Lung (tissue), 12 donors: ENCODE results near the gene CEP57L1. TPM values are rescaled to one million over a fixed set of nuclear protein-coding genes. Genes with fewer than 3 reads are reported as not detected.
"Not testable (repeated sequence)": the region's sequence is repeated elsewhere in the genome, so short reads cannot be mapped to it uniquely, and the experiment has no call there.

Experiments
- ATAC-seq: fragments of 200-7000 bp; cut with Tn5 transposase; one replicate; pipeline ENCODE4 v1.9.1; 2020; ENCODE audit warnings: moderate number of reproducible peaks; ENCODE audit not compliant: insufficient read depth, low FRiP score
- DNase-seq, 3 donors: peaks; one replicate each; pipeline ENCODE4 v3.0.0-alpha.2; 2013 to 2017
- H3K27ac ChIP-seq, 2 donors: one replicate each; pipeline ENCODE4 v1.5.1; 2013; ENCODE audit warnings: mild to moderate bottlenecking in 2 of 2, moderate library complexity in 2 of 2, control low read depth in 1 of 2, inconsistent platforms in 1 of 2, low read depth in 1 of 2, low read length in 1 of 2
- H3K27me3 ChIP-seq, 3 donors: one replicate each; pipeline ENCODE4 v1.5.1; 2013; ENCODE audit warnings: low read length in 2 of 3; ENCODE audit not compliant: control insufficient read depth in 3 of 3, insufficient read depth in 3 of 3
- H3K36me3 ChIP-seq, 4 donors: one replicate each; pipeline ENCODE4 v1.5.1; 2013; ENCODE audit warnings: low read length in 4 of 4, mild to moderate bottlenecking in 1 of 4, moderate library complexity in 1 of 4; ENCODE audit not compliant: control insufficient read depth in 4 of 4, insufficient read depth in 4 of 4
- H3K4me1 ChIP-seq, 5 donors: one replicate each; pipeline ENCODE4 v1.5.1; 2013; ENCODE audit warnings: low read length in 5 of 5, mild to moderate bottlenecking in 2 of 5, moderate library complexity in 1 of 5; ENCODE audit not compliant: control insufficient read depth in 5 of 5, insufficient read depth in 5 of 5
- H3K4me3 ChIP-seq: one replicate; pipeline ENCODE4 v1.5.1; 2013; ENCODE audit warnings: mild to moderate bottlenecking, control low read depth, moderate library complexity
- H3K9ac ChIP-seq, 2 donors: one replicate each; pipeline ENCODE4 v1.5.1; 2013; ENCODE audit warnings: low read length in 2 of 2, control low read depth in 1 of 2; ENCODE audit not compliant: insufficient read depth in 1 of 2
- H3K9me3 ChIP-seq, 4 donors: one replicate each; pipeline ENCODE4 v1.5.1; 2013; ENCODE audit warnings: low read length in 3 of 4, mild to moderate bottlenecking in 1 of 4, moderate library complexity in 1 of 4; ENCODE audit not compliant: control insufficient read depth in 4 of 4, insufficient read depth in 3 of 4
- CTCF ChIP-seq: IDR thresholded peaks from 2 replicates; pipeline ENCODE4 v1.5.1; 2012; ENCODE audit warnings: mild to moderate bottlenecking; ENCODE audit errors: control extremely low read depth, extremely low read depth
- WGBS, 2 donors: extraction: QIAGEN DNeasy Blood & Tissue Kit; methylation state at CpG; one replicate each; pipeline ENCODE4 v1.1.7; 2013; 5-methylcytosine and 5-hydroxymethylcytosine counted together
- polyA plus RNA-seq, 2 donors: library from polyadenylated mRNA; stranded (reverse); fragments of 200-250 nt; gene quantifications; one replicate each; pipeline ENCODE4 v1.2.1, GENCODE V29; 2013
- total RNA-seq, 2 donors: library from RNA; depleted of rRNA in 1 of 2; stranded (reverse); fragments of >200 nt in 1 of 2; gene quantifications; one replicate each; pipeline ENCODE4 v1.2.1, GENCODE V29; 2014 to 2021
- donor health status: control.
- donor health status: control.
- donor health status: Bipolar disorder and iron deficiency.
- donor health status: healthy.
- donor health status: DM: yes; HTN: yes; CAD: no.

Gene CEP57L1
- total and polyA plus RNA-seq, 4 donors = 4.8 to 44.3 (median 8.2) TPM

- peaks cover 2 to 41% (median 11%) of the 10 kb centered on the region in 5 donors for H3K4me1 ChIP-seq
- TF ChIP-seq CTCF = no peak
- H3K9me3 ChIP-seq = no peaks in the 10 kb centered on the region
- H3K4me3 ChIP-seq = no peak overlapping the region
- no peaks in the 10 kb centered on the region for H3K27me3 ChIP-seq
- ATAC-seq (no peak), DNase-seq (peak in 1 of 3 donors; percentile 35)
- H3K36me3 ChIP-seq = no peaks in the 10 kb centered on the region
- H3K27ac ChIP-seq = no peak overlapping the region
- no peak overlapping the region for H3K9ac ChIP-seq
These were observed 26.1 kb downstream of the CEP57L1 start for GRCh38 chr6:109121411-109121810.

DNA sequence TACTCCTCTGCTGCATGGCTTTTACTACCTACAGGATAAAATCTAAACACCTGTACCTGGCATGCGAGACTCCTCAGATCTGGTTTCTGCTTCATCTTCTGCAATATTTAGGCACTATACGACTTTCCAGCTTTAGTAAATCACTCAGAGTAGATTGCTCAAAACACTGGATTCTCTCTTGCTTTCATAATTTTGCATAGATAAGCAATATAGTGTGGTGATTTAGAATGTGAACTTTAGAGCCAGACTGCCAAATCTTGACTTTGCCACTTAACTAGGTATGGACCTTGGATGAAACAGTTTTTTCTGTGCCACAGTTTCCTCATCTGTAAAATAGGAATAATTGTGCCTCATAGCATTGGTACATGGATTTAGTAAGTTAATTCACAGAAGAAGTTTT, 28.9 kb downstream of the CEP57L1 start:
- Histone ChIP-seq H3K27me3 (no peaks in the 10 kb centered on the region), H3K27ac (no peak overlapping the region), H3K9ac (no peak overlapping the region), H3K4me3 (no peak overlapping the region), H3K4me1 (peaks cover 0 to 32% (median 5%) of the 10 kb centered on the region in 5 donors), H3K9me3 (no peaks in the 10 kb centered on the region), H3K36me3 (no peaks in the 10 kb centered on the region)
- DNase-seq (no peak), ATAC-seq (no peak)
- 91 to 92% methylated on average over 2 of the region's 2 CpGs for WGBS, 2 donors
- TF ChIP-seq CTCF = no peak

DNA sequence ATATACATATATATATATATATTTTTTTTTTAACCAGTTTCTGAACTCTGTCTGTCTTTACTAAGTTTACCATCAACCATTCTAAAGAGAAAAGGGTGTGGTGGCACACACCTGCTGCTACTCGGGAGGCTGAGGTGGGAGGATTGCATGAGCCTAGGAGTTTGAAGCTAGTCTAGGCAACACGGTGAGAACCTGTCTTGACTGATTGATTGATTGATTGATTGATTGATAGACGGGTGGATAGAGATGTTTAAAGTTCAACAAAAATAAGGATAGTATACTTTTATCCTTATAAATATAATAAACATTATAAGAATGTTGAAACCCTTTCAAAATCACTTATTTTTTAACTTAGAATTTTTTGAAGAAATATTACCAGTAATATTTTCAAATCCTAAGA, 30.2 kb downstream of the CEP57L1 start:
- Histone ChIP-seq H3K4me1 (peaks cover 0 to 26% (median 5%) of the 10 kb centered on the region in 5 donors), H3K36me3 (no peaks in the 10 kb centered on the region), H3K9me3 (no peaks in the 10 kb centered on the region), H3K4me3 (no peak overlapping the region), H3K27me3 (no peaks in the 10 kb centered on the region), H3K9ac (no peak overlapping the region), H3K27ac (no peak overlapping the region)
- no peak for DNase-seq
- ATAC-seq = no peak
- 82 to 94% methylated on average over 3 of the region's 3 CpGs for WGBS, 2 donors
- TF ChIP-seq CTCF = no peak

DNA sequence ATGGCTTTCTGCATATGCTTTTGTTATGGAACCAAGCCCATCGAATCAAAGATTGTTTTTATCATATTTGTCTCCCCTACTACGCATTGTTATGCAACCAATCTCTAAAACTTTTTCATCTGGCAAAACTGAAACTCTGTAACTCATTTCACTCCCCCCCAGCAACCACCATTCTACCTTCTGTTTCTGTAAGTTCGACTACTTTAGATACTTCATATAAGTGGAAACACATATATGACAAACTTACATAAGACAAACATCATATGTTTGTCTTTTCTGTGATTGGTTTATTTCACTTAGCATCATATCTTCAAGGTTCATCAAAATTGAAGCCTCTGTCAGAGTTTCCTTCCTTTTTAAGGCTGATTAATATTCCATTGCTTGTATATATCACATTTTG, 34.8 kb downstream of the CEP57L1 start:
- no peaks in the 10 kb centered on the region for H3K36me3 ChIP-seq
- no peak for DNase-seq
- WGBS, 2 donors = 93% methylated on average over 3 of the region's 3 CpGs

DNA sequence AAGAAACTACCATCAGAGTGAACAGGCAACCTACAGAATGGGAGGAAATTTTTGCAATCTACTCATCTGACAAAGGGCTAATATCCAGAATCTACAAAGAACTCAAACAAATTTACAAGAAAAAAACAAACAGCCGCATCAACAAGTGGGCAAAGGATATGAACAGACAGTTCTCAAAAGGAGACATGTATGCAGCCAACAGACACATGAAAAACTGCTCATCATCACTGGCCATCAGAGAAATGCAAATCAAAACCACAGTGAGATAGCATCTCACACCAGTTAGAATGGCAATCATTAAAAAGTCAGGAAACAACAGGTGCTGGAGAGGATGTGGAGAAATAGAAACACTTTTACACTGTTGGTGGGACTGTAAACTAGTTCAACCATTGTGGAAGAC, 40.3 kb downstream of the CEP57L1 start:
- not testable (repeated sequence) for H3K27me3 ChIP-seq, H3K9ac ChIP-seq, H3K4me3 ChIP-seq, H3K36me3 ChIP-seq, ATAC-seq, H3K4me1 ChIP-seq, H3K9me3 ChIP-seq, DNase-seq, H3K27ac ChIP-seq
- 93 to 100% methylated on average over 1 of the region's 1 CpG for WGBS, 2 donors

More for the DNA sequence above, 34.8 kb downstream of the CEP57L1 start:
- H3K9me3 ChIP-seq = no peaks in the 10 kb centered on the region
- no peak for ATAC-seq
- TF ChIP-seq CTCF = no peak
- H3K4me3 ChIP-seq = no peak overlapping the region
- no peak overlapping the region for H3K27ac ChIP-seq
- H3K27me3 ChIP-seq = no peaks in the 10 kb centered on the region
- H3K4me1 ChIP-seq = peaks cover 0 to 10% (median 0%) of the 10 kb centered on the region in 5 donors
- H3K9ac ChIP-seq = no peak overlapping the region

DNA sequence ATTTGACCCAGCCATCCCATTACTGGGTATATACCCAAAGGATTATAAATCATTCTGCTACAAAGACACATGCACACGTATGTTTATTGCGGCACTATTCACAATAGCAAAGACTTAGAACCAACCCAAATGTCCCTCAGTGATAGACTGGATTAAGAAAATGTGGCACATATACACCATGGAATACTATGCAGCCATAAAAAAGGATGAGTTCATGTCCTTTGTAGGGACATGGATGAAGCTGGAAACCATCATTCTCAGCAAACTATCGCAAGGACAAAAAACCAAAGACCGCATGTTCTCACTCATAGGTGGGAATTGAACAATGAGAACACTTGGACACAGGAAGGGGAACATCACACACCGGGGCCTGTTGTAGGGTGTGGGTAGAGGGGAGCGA, 40.7 kb downstream of the CEP57L1 start:
- not testable (repeated sequence) for ATAC-seq, H3K4me3 ChIP-seq, H3K4me1 ChIP-seq, H3K9me3 ChIP-seq, H3K27me3 ChIP-seq, H3K27ac ChIP-seq, DNase-seq, H3K36me3 ChIP-seq, H3K9ac ChIP-seq
- WGBS, 2 donors = 96 to 97% methylated on average over 5 to 6 of the region's 6 CpGs
